Stimulated activated CD8-positive, alpha-beta memory T cell treated with anti-CD3 and anti-CD28 coated beads, Interleukin-7, amount 100 ng/mL, for 48 hours (primary cell): ENCODE results near the gene SLC16A4.
"Not testable (repeated sequence)": the region's sequence is repeated elsewhere in the genome, so short reads cannot be mapped to it uniquely, and the experiment has no call there.

Experiments used
- DNase-seq, 2 donors: peaks; one replicate each; pipeline ENCODE4 v3.0.0-alpha.2; 2020; ENCODE audit warnings: low read depth in 1 of 2; ENCODE audit errors: extremely low read depth in 1 of 2

SLC16A4 gene

GRCh38 chr1:110409316-110409715 lies 18.5 kb upstream of the SLC16A4 start:
- DNase-seq, result no peak

GRCh38 chr1:110408488-110408887 lies 17.7 kb upstream of the SLC16A4 start:
- DNase-seq, result no peak

- peak; percentile 82 to 88 for DNase-seq
Observed at GRCh38 chr1:110407260-110408210, 16.7 kb upstream of the SLC16A4 start, which contains the start of gene LAMTOR5. Gene LAMTOR5, minus strand, starts transcription at chr1:110407694. Its CDS starts 74 bp downstream, at chr1:110407620.

- not testable (repeated sequence) for DNase-seq
Observed at GRCh38 chr1:110406407-110406806, 15.6 kb upstream of the SLC16A4 start.

GRCh38 chr1:110404401-110404800 lies 13.6 kb upstream of the SLC16A4 start:
- DNase-seq, result no peak

GRCh38 chr1:110403805-110404204 lies 13.0 kb upstream of the SLC16A4 start:
- no peak for DNase-seq

GRCh38 chr1:110396259-110396958 lies 5.6 kb upstream of the SLC16A4 start:
- DNase-seq, result not testable (repeated sequence)

GRCh38 chr1:110394493-110394820 lies 3.6 kb upstream of the SLC16A4 start:
- no peak for DNase-seq

- DNase-seq, result no peak
Observed at GRCh38 chr1:110393691-110394492, 3.1 kb upstream of the SLC16A4 start.

GRCh38 chr1:110393286-110393685 lies 2.5 kb upstream of the SLC16A4 start:
- DNase-seq, result no peak

GRCh38 chr1:110390096-110390495 lies 730 bp downstream of the SLC16A4 start:
- no peak for DNase-seq

- no peak for DNase-seq
Observed at GRCh38 chr1:110387048-110387754, 3.6 kb downstream of the SLC16A4 start.

GRCh38 chr1:110385369-110385768 lies 5.5 kb downstream of the SLC16A4 start:
- DNase-seq, result no peak

- DNase-seq, result no peak
Observed at GRCh38 chr1:110384581-110385321, 6.1 kb downstream of the SLC16A4 start.

- no peak for DNase-seq
Observed at GRCh38 chr1:110383251-110383990, 7.4 kb downstream of the SLC16A4 start.

GRCh38 chr1:110380672-110381283 lies 10.0 kb downstream of the SLC16A4 start:
- no peak for DNase-seq

GRCh38 chr1:110375490-110375889 lies 15.3 kb downstream of the SLC16A4 start:
- DNase-seq, result no peak

GRCh38 chr1:110370827-110371226 lies 20.0 kb downstream of the SLC16A4 start:
- no peak for DNase-seq

- DNase-seq, result no peak
Observed at GRCh38 chr1:110364221-110364620, 26.6 kb downstream of the SLC16A4 start.
